T-helper 22 cell (primary cell): ENCODE measurements around the gene SPACA1.

ENCODE experiments used
- DNase-seq: peaks from one replicate; pipeline ENCODE4 v3.0.0-alpha.2; 2020; ENCODE audit warnings: low read depth

SPACA1 gene

DNA sequence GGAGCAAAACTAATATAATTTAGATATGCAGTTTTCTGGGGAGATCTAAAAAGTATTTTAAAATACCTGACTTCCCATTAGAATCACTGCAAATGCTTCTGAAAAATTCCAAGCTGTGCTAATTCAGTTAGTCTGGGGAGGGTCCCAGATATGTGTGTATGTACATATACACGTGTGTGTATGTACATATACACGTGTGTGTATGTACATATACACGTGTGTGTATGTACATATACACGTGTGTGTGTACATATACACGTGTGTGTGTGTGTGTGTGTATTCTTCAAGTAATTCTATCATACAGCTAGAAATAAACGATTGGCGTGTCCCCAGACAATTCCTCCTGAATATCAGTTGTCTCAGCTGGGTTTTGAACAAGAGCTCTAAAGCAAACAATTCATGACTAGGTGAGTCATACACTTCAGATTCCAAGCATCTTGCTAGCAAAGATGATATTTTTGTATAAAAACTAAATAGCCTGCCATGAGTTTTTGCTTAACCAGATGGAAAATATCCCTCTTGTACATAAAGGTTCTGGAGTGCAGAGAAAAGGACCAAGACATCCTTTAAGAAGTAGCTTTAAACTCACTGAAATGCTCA, 58.2 kb downstream of the SPACA1 start:
- DNase-seq: no peak

DNA sequence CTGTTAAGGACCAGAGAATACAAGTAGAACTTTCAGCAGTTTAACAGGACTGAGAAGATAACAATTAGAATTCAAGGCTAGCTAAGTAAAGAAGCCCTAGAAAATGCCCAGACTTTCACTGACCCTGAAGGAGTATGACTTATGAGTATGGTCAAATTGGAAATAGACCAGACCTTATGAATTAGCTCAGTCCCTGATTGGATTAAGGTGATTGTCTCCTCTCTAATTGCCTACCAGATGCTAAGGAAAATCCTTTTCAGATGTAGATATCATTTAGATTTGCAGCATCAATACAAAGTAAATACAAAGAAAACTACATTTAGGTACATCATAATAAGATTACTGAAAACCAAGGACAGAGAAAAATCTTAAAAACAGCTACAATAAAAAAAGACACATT, 59.6 kb downstream of the SPACA1 start:
- no peak for DNase-seq

DNA sequence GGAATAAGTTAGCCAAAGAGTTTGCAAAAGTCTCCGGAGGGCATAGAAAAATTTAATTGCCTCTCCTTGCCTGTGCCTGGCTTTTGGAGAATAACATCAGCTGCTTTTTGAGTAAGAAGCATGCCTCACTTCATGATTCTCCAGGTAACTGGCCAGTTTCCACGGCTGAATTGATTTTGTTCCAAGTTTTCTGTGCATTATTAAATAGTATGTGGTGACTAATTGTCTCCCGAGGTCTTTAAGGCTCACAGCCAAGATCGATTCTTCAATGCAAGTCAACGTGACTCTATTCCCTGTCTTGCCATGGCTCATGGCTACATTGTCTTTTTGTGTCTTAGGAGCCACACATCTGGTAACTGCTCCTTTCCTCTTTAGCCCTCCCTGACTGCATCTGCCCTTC, 64.3 kb downstream of the SPACA1 start:
- DNase-seq: no peak

DNA sequence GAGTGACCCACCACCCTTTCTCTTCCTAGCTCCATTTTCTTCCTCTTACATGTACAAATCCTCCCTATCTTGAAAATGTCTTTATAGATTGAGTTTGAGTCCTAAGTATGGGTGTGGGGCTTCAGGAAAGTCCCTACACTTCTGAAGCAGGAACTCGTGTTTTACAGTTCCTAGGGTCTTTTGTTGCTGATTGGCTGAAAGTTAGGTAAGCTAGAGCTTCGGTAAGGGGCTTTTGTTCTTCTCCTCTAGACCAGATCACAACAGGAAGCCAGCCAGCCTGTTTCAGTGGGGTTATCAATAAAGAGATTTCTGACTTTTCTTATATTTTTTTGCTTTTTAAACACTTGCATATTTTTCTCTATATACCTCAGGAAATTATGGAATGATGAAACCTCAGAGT, 67.2 kb downstream of the SPACA1 start:
- DNase-seq: no peak

DNA sequence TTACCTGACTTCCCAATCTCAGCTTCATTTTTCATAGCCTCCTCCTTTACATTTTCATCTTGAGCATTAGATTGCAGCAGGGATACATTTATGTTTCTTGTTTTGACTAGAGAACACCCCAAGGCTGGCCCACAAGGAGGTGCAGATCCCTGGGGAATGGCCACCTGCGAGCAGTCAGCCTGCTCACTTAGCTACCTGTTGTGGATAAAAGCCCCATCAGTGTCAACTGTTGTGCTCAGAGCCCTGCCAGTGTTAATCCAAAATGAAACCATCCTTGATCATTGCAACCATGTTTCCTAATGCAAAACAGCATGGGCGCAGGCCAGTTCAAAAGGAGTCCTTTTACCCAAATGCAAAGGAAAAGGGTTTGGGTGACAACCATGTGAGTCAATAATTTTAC, 67.7 kb downstream of the SPACA1 start:
- no peak for DNase-seq

DNA sequence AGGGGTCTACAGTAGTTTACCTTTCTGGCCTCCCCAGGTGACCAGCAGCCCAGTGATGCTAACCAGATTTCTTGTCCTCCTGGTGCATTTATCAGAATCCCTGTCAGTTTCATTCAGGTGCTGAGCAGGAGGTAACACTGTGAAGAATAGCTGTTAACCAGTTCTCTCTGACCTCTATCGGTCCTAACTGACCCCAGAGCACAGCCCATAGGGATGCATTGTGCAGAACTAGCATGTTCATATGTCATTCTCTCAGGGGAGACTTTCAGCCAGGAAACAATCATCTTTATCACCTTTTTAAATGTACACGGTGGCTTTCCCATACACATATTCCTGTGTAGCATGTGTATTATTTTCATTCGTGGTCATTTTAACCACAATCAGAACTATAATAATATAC, 68.6 kb downstream of the SPACA1 start:
- no peak for DNase-seq
